ENCODE data around the gene XYLT2.

DNA sequence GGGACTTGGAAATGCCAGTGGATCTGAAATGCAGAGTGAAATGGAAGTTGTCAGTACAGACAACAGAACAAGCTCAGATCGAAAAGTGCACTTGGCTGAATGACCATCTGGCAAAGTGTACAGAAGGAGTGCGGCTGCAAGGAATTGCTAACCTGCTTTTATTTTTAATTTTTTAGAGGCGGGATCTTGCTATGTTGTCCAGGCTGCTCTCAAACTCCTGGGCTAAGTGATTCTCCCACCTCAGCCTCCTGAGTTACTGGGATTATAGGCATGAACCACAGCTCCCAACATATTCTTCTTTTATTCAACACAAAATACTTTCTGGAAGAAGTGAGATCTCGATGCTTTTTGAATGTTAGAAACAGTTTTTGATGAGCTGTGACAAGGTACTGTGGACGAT is 47.8 kb downstream of the XYLT2 start:
- no peak for TF ChIP-seq POLR2A (IDR thresholded peaks at IDR 0.05)
- TF ChIP-seq, protein P1, sequence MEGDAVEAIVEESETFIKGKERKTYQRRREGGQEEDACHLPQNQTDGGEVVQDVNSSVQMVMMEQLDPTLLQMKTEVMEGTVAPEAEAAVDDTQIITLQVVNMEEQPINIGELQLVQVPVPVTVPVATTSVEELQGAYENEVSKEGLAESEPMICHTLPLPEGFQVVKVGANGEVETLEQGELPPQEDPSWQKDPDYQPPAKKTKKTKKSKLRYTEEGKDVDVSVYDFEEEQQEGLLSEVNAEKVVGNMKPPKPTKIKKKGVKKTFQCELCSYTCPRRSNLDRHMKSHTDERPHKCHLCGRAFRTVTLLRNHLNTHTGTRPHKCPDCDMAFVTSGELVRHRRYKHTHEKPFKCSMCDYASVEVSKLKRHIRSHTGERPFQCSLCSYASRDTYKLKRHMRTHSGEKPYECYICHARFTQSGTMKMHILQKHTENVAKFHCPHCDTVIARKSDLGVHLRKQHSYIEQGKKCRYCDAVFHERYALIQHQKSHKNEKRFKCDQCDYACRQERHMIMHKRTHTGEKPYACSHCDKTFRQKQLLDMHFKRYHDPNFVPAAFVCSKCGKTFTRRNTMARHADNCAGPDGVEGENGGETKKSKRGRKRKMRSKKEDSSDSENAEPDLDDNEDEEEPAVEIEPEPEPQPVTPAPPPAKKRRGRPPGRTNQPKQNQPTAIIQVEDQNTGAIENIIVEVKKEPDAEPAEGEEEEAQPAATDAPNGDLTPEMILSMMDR (IDR thresholded peaks at IDR 0.05), result no peak

Measured in body of pancreas (tissue), 4 donors.